GM21390 (cell line): ENCODE data around the gene CFAP74.
"Not testable (repeated sequence)": the region's sequence is repeated elsewhere in the genome, so short reads cannot be mapped to it uniquely, and the experiment has no call there.

Experiments
- ATAC-seq: cut with Tn5 transposase; IDR thresholded peaks from one replicate; pipeline ENCODE4 v1.9.1; 2021; ENCODE audit not compliant: unreplicated experiment

The CFAP74 gene

GRCh38 chr1:1987142-1987510, 16.5 kb downstream of the CFAP74 start:
- no peak for ATAC-seq

- no peak for ATAC-seq
Measured at GRCh38 chr1:1986451-1987141, 17.0 kb downstream of the CFAP74 start.

GRCh38 chr1:1985375-1986050, 18.1 kb downstream of the CFAP74 start:
- no peak for ATAC-seq

GRCh38 chr1:1984560-1985070, 19.0 kb downstream of the CFAP74 start:
- no peak for ATAC-seq

DNA sequence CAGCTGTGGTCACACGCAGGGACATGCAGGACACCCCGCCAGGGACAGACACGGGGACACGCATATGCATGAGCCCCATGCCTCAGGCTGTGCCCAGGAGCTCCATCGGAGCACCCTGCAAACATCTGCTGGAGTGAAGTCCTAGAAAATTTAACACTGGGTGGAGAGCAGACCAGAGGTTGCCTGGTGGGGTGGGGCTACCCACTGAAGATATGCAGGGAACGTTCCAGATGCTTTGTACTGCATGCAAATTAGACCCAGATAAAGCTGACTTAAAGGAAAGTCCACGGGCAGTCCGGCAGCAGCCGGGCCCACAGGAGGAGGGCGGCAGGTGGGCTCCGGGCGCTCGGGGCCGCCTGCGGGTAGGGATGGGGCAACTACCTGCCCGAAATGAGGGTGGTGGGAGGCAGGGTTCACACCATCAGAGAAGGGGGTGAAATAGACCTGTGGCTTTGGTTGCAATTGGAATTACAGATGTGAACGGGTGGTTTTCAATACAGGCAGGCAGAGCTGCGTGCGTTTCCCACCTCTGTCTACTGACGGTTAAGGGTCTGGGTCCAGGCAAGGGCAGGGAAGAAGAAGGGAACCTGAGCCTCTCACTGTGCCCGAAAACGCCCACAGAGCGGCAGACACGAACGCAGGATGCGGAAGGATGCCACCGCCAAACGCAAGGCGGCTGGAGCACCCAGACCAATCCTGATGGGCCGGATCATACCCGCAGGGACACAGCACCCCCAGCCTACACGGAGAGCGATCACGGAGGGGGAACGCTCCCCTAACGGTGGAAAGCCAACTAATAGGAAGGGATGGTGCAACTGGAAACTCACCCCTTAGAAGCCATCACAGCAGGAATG, 21.0 kb downstream of the CFAP74 start:
- ATAC-seq = no peak

DNA sequence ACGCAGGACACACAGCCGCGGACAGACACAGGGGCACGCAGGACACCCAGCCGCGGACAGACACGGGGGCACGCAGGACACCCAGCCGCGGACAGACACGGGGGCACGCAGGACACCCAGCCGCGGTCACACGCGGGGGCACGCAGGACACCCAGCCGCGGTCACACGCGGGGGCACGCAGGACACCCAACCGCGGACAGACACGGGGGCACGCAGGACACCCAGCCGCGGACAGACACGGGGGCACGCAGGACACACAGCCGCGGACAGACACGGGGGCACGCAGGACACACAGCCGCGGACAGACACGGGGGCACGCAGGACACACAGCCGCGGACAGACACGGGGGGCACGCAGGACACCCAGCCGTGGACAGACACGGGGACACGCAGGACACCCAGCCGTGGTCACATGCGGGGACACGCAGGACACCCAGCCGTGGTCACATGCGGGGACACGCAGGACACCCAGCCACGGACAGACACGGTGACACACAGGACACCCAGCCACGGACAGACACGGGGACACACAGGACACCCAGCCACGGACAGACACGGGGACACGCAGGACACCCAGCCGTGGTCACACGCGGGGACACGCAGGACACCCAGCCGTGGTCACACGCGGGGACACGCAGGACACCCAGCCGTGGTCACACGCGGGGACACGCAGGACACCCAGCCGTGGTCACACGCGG, 21.8 kb downstream of the CFAP74 start:
- ATAC-seq = not testable (repeated sequence)

- ATAC-seq = no peak
Measured at GRCh38 chr1:1981142-1981500, 22.5 kb downstream of the CFAP74 start.

GRCh38 chr1:1980467-1981141, 23.0 kb downstream of the CFAP74 start:
- ATAC-seq = no peak

DNA sequence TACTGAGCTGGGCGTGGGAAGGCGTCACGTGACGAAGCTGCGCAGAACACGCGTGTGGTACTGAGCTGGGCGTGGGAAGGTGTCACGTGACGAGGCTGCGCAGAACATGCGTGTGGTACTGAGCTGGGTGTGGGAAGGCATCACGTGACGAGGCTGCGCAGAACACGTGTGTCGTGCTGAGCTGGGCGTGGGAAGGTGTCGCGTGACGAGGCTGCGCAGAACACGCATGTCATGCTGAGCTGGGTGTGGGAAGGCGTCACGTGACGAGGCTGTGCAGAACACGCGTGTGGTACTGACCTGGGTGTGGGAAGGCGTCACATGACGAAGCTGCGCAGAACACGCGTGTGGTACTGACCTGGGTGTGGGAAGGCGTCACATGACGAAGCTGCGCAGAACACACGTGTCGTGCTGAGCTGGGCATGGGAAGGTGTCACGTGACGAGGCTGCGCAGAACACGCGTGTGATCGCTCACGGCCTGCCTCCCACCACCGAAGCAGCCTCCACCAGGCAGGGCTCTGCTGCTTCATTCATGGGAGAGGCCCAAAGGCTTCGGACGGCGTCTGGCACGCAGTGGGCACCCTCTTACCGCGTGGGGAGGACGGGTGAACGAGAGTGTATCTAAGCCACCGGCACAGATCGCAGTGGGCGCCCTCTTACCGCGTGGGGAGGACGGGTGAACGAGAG, 24.0 kb downstream of the CFAP74 start:
- ATAC-seq = no peak

DNA sequence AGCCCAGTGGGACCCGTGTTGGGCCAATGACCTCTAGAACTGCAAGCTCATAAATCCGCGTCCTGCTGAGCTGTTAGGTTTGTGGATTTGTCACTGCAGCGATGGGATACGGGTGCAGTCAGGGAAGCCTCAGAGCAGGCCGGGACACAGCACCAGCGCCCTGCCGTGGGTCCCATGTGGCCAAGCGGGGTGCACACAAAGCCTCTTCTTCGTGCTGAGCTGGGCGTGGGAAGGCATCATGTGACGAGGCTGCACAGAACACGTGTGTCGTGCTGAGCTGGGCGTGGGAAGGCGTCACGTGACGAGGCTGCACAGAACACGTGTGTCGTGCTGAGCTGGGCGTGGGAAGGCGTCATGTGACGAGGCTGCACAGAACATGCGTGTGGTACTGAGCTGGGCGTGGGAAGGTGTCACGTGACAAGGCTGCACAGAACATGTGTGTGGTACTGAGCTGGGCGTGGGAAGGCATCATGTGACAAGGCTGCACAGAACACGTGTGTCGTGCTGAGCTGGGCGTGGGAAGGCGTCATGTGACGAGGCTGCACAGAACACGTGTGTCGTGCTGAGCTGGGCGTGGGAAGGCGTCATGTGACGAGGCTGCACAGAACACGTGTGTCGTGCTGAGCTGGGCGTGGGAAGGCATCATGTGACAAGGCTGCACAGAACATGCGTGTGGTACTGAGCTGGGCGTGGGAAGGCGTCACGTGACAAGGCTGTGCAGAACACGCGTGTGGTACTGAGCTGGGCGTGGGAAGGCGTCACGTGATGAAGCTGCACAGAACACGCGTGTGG, 24.7 kb downstream of the CFAP74 start:
- not testable (repeated sequence) for ATAC-seq

- no peak for ATAC-seq
Measured at GRCh38 chr1:1978108-1978507, 25.5 kb downstream of the CFAP74 start.

DNA sequence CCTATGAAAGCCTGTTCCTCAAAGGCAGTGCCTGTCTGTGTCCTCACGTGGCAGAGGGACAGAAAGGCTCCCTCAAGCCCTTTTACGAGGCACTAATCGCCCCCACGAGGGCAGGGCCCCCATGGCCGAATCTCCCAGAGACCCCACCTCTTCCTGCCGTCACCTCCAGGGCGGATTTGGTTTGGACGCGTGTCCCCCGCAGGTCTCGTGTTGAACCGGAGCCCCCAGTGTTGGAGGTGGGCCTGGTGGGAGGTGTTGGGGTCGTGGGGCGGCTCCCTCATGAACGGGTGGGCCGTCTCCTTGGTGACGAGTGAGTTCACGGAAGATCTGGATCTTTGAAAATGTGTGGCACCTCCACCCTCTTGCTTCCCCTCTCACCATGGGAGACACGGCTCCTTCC, 27.6 kb downstream of the CFAP74 start:
- ATAC-seq = no peak

DNA sequence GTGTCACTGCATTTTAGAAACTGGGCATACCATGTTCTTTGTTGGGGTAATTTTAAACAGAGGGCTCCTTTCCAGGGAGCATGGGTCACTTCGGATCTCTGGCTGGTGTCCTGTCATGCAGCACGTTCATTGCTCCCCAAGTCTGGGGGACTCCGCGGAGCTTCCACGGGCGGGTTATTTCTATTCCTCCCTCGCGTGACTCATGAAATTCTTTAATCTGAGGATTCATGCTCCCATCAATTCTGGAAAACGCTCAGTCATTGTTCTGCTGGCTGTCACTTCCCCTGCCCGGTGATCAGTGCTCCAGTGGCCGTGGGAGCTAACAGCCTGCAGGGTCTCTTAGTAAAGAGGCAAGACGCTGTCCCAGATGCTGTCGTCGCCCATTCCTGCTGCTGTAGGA, 28.1 kb downstream of the CFAP74 start:
- ATAC-seq = no peak

DNA sequence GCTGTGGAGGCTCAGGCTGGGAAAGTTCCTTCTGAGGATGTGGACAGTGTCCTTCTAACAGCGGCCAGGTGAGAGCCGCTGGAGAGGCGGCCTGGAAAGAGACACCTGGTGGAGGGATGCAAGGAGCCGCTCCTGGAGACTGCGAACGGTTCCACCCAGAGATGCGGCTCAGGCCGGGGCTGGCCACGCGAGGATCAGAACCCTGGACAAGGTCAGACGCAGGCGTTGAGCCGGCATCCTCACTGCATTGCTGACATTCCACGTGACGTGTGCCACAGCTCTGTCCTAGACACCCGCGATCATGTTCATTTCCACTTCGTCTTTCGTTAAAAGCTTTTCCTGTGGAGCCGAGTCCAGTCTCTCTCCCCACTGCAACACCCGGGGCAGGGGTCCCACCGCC, 28.8 kb downstream of the CFAP74 start:
- ATAC-seq = no peak

DNA sequence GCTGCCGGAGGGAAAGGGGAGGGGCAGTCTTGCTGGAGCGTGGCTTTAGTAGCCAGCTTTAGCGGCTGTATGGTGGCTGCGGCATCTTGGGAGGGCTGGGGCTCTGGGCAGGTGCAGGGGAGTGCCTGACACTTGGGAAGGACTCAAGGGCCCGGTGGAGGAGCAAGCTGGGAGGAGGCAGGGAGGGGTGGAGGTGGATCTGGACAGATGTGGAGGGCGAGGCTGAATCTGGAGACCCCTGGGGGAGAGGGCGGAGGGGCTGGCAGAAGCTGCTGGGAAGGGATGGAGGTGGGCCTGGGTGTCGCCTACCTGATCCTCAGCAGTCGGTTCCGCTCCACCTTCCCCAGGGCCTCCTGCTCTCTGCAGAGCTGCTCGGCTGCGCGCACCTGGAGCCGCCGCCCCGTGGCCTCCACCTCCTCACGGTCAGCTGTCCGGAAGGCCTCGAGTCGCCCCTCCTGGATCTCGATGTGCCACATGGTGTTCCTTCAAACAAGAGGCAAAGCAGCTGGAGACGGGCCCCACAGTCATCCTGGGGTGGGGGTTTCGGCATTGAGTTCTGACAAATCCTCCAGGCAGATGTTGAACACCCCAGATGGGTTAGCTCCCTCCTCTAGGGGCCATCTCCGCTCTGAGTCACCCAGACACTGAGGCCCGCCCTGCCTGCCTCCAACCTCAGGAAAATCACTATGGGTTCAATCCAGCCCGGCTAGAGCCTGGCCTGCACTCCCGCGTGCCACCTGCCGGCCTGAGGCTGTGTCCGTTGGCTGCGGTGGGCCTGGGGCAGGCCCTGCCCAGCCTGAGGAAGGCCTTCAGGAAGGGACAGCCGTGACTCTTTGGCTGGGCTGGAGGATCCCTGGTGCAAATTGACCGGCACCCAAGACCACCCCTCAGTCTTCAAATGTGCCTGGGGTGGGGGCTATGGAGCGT, 29.6 kb downstream of the CFAP74 start:
- ATAC-seq = no peak

- ATAC-seq = no peak
Measured at GRCh38 chr1:1972976-1973715, 30.4 kb downstream of the CFAP74 start.

GRCh38 chr1:1971688-1972087, 31.9 kb downstream of the CFAP74 start:
- ATAC-seq = no peak
